H9 (cell line): ENCODE results near the gene TRO. TPM values are rescaled to one million over a fixed set of nuclear protein-coding genes. Genes with fewer than 3 reads are reported as not detected.

Source experiments
- DNase-seq: peaks from one replicate; pipeline ENCODE4 v3.0.0-alpha.2; 2017
- H2AFZ ChIP-seq: one replicate; pipeline ENCODE4 v1.6.1; 2013; ENCODE audit warnings: mild to moderate bottlenecking, low read length, control low read depth, moderate library complexity
- H2AK5ac ChIP-seq: 2 replicates; pipeline ENCODE4 v1.6.1; 2013; ENCODE audit warnings: low read length, control low read depth, mixed read lengths; ENCODE audit not compliant: insufficient read length
- H2BK120ac ChIP-seq: one replicate; pipeline ENCODE4 v1.6.1; 2013; ENCODE audit warnings: low read depth, mild to moderate bottlenecking, low read length, control low read depth, inconsistent platforms; ENCODE audit not compliant: poor library complexity, severe bottlenecking
- H2BK12ac ChIP-seq: 2 replicates; pipeline ENCODE4 v1.6.1; 2013; ENCODE audit warnings: low read length, control low read depth, mixed read lengths, low read depth; ENCODE audit not compliant: insufficient read length
- H2BK15ac ChIP-seq: 2 replicates; pipeline ENCODE4 v1.6.1; 2013; ENCODE audit warnings: low read depth, low read length, control low read depth
- H2BK20ac ChIP-seq: one replicate; pipeline ENCODE4 v1.6.1; 2013; ENCODE audit warnings: low read depth, mild to moderate bottlenecking, low read length, control low read depth, inconsistent platforms; ENCODE audit not compliant: poor library complexity, severe bottlenecking
- H2BK5ac ChIP-seq: 2 replicates; pipeline ENCODE4 v1.6.1; 2013; ENCODE audit warnings: low read length, control low read depth, mixed read lengths; ENCODE audit not compliant: insufficient read length
- H3K14ac ChIP-seq: 2 replicates; pipeline ENCODE4 v1.6.1; 2013; ENCODE audit warnings: low read length, control low read depth; ENCODE audit not compliant: insufficient read depth
- H3K18ac ChIP-seq: 2 replicates; pipeline ENCODE4 v1.6.1; 2013; ENCODE audit warnings: low read depth, mild to moderate bottlenecking, mixed read lengths, low read length, control low read depth; ENCODE audit not compliant: insufficient read length
- H3K23ac ChIP-seq: 2 replicates; pipeline ENCODE4 v1.6.1; 2013; ENCODE audit warnings: low read length, control low read depth, mixed read lengths, low read depth; ENCODE audit not compliant: insufficient read length
- H3K23me2 ChIP-seq: 2 replicates; pipeline ENCODE4 v1.6.1; 2013; ENCODE audit warnings: low read depth, mild to moderate bottlenecking, mixed read lengths, low read length, control low read depth; ENCODE audit not compliant: insufficient read length, poor library complexity, severe bottlenecking
- H3K27ac ChIP-seq: 2 replicates; pipeline ENCODE4 v1.5.1; 2013; ENCODE audit warnings: low read length, control low read depth, mixed read lengths, low read depth; ENCODE audit not compliant: insufficient read length
- H3K27me3 ChIP-seq: 2 replicates; pipeline ENCODE4 v1.6.1; 2013; ENCODE audit warnings: low read length, control low read depth, inconsistent platforms; ENCODE audit not compliant: insufficient read depth
- H3K4ac ChIP-seq: 2 replicates; pipeline ENCODE4 v1.6.1; 2013; ENCODE audit warnings: low read depth, mild to moderate bottlenecking, control low read depth, inconsistent platforms, low read length, moderate library complexity
- H3K4me1 ChIP-seq: 2 replicates; pipeline ENCODE4 v1.6.1; 2013; ENCODE audit warnings: low read length, control low read depth, inconsistent platforms; ENCODE audit not compliant: insufficient read depth
- H3K4me2 ChIP-seq: 2 replicates; pipeline ENCODE4 v1.6.1; 2013; ENCODE audit warnings: low read length, control low read depth, mixed read lengths; ENCODE audit not compliant: insufficient read length, insufficient read depth
- H3K56ac ChIP-seq: 2 replicates; pipeline ENCODE4 v1.6.1; 2013; ENCODE audit warnings: low read depth, mild to moderate bottlenecking, mixed read lengths, low read length, control low read depth; ENCODE audit not compliant: insufficient read length
- H3K79me1 ChIP-seq: 2 replicates; pipeline ENCODE4 v1.6.1; 2013; ENCODE audit warnings: low read depth, mild to moderate bottlenecking, moderate library complexity, low read length, control low read depth, inconsistent platforms; ENCODE audit not compliant: insufficient read depth, poor library complexity, severe bottlenecking
- H3K79me2 ChIP-seq: 2 replicates; pipeline ENCODE4 v1.6.1; 2013; ENCODE audit warnings: low read length, control low read depth, inconsistent platforms; ENCODE audit not compliant: insufficient read depth
- H3K9ac ChIP-seq: 2 replicates; pipeline ENCODE4 v1.6.1; 2013; ENCODE audit warnings: low read length, control low read depth, mixed read lengths; ENCODE audit not compliant: insufficient read length; ENCODE audit errors: extremely low read depth
- H3K9me3 ChIP-seq: one replicate; pipeline ENCODE4 v1.6.1; 2013; ENCODE audit warnings: low read depth, low read length, inconsistent platforms; ENCODE audit not compliant: control insufficient read depth
- H3T11ph ChIP-seq: one replicate; pipeline ENCODE4 v1.6.1; 2013; ENCODE audit warnings: mild to moderate bottlenecking, low read length, control low read depth, inconsistent platforms
- H4K20me1 ChIP-seq: one replicate; pipeline ENCODE4 v1.6.1; 2013; ENCODE audit not compliant: control insufficient read depth, insufficient read length, insufficient read depth
- H4K5ac ChIP-seq: 2 replicates; pipeline ENCODE4 v1.6.1; 2013; ENCODE audit warnings: low read depth, mild to moderate bottlenecking, mixed read lengths, low read length, control low read depth; ENCODE audit not compliant: insufficient read length
- H4K8ac ChIP-seq: replicated peaks from 2 replicates; pipeline ENCODE4 v1.6.1; 2013; ENCODE audit warnings: low read length, control low read depth, mixed read lengths, low read depth; ENCODE audit not compliant: insufficient read length
- H4K91ac ChIP-seq: 2 replicates; pipeline ENCODE4 v1.6.1; 2013; ENCODE audit warnings: low read depth, mild to moderate bottlenecking, moderate library complexity, mixed read lengths, low read length, control low read depth; ENCODE audit not compliant: insufficient read length
- H3K27ac Mint-ChIP-seq, 3 experiments: 2 replicates in 2 of 3; 3 replicates in 1 of 3; pipeline ENCODE4 v1.8.0; 2020 to 2021; ENCODE audit warnings: mixed read lengths in 3 of 3, mild to moderate bottlenecking in 1 of 3, moderate library complexity in 1 of 3
- H3K27me3 Mint-ChIP-seq: 2 replicates; pipeline ENCODE4 v1.8.0; 2021; ENCODE audit warnings: low read depth, mild to moderate bottlenecking, moderate library complexity, mixed read lengths
- H3K36me3 Mint-ChIP-seq, 3 experiments: 2 replicates in 2 of 3; 3 replicates in 1 of 3; pipeline ENCODE4 v1.8.0; 2020 to 2021; ENCODE audit warnings: low read depth in 3 of 3, mixed read lengths in 3 of 3; ENCODE audit not compliant: insufficient read depth in 1 of 3
- H3K4me1 Mint-ChIP-seq, 2 experiments: 2 replicates each; pipeline ENCODE4 v1.8.0; 2020; ENCODE audit warnings: mixed read lengths in 2 of 2
- H3K4me3 Mint-ChIP-seq, 2 experiments: 2 replicates in 1 of 2; 3 replicates in 1 of 2; pipeline ENCODE4 v1.8.0; 2020 to 2021; ENCODE audit warnings: mild to moderate bottlenecking in 2 of 2, mixed read lengths in 2 of 2, moderate library complexity in 1 of 2
- H3K9me3 Mint-ChIP-seq, 2 experiments: 2 replicates in 1 of 2; 3 replicates in 1 of 2; pipeline ENCODE4 v1.8.0; 2020; ENCODE audit warnings: mild to moderate bottlenecking in 2 of 2, mixed read lengths in 2 of 2, moderate library complexity in 1 of 2
- WGBS: extraction: QIAGEN DNeasy Blood & Tissue Kit; methylation state at CpG from one replicate; pipeline ENCODE4 v1.1.7; 2013; ENCODE audit warnings: missing lambda C conversion rate, low lambda C conversion rate, mixed read lengths; ENCODE audit not compliant: insufficient read length; ENCODE audit errors: extremely low coverage; 5-methylcytosine and 5-hydroxymethylcytosine counted together
- total RNA-seq: library from RNA; stranded (reverse); gene quantifications from 2 replicates; pipeline ENCODE4 v1.2.1, GENCODE V29; 2021
- TF ChIP-seq, protein P1 (sequence below): fragments of 200-600 bp; sonication (generic); conservative IDR thresholded peaks from 3 replicates; pipeline ENCODE4 v1.8.0; 2021; ENCODE audit warnings: antibody characterized with exemption, mild to moderate bottlenecking

TRO gene
- total RNA-seq, 1 experiment from 2014 or later, result 51.0 TPM

- no peak overlapping the region; a peak in 1 of 7 replicates for H3K27ac Mint-ChIP-seq
- H3K79me2 ChIP-seq, result no peaks in the 10 kb centered on the region
- H3K4me1 ChIP-seq, result no peaks in the 10 kb centered on the region
- H3K23ac ChIP-seq, result no peak overlapping the region
- H2BK12ac ChIP-seq, result no peak overlapping the region
- H3K36me3 Mint-ChIP-seq, result peaks cover 22 to 42% (median 27%) of the 10 kb centered on the region in 3 experiments
- no peak overlapping the region for H3K56ac ChIP-seq
- no peaks in the 10 kb centered on the region for H3K27me3 ChIP-seq
- DNase-seq, result no peak
- H3K23me2 ChIP-seq, result no peaks in the 10 kb centered on the region
- no peak overlapping the region for H2AFZ ChIP-seq
- no peak overlapping the region for H3K27ac ChIP-seq
- H3K4ac ChIP-seq, result no peak overlapping the region
- H4K20me1 ChIP-seq, result no peaks in the 10 kb centered on the region
- H3K4me1 Mint-ChIP-seq, result no peaks in the 10 kb centered on the region
- peaks cover 2% of the 10 kb centered on the region; the same call in 1 of the 2 replicates for H3K27me3 Mint-ChIP-seq
- no peak overlapping the region for H4K5ac ChIP-seq
- no peak overlapping the region for H4K91ac ChIP-seq
- H2BK120ac ChIP-seq, result no peak overlapping the region
- H3K4me2 ChIP-seq, result no peak overlapping the region
- no peak overlapping the region for H3K18ac ChIP-seq
- H2BK20ac ChIP-seq, result no peak overlapping the region
- H3K79me1 ChIP-seq, result no peaks in the 10 kb centered on the region
- no CpG with 5 or more reads among the region's 2 CpGs for WGBS
- H3K14ac ChIP-seq, result no peak overlapping the region
- no peak overlapping the region for H3T11ph ChIP-seq
- H3K9ac ChIP-seq, result no peak overlapping the region
- no peak overlapping the region for H4K8ac ChIP-seq
- peaks cover 64% of the 10 kb centered on the region for H3K9me3 ChIP-seq
- TF ChIP-seq, protein P1, sequence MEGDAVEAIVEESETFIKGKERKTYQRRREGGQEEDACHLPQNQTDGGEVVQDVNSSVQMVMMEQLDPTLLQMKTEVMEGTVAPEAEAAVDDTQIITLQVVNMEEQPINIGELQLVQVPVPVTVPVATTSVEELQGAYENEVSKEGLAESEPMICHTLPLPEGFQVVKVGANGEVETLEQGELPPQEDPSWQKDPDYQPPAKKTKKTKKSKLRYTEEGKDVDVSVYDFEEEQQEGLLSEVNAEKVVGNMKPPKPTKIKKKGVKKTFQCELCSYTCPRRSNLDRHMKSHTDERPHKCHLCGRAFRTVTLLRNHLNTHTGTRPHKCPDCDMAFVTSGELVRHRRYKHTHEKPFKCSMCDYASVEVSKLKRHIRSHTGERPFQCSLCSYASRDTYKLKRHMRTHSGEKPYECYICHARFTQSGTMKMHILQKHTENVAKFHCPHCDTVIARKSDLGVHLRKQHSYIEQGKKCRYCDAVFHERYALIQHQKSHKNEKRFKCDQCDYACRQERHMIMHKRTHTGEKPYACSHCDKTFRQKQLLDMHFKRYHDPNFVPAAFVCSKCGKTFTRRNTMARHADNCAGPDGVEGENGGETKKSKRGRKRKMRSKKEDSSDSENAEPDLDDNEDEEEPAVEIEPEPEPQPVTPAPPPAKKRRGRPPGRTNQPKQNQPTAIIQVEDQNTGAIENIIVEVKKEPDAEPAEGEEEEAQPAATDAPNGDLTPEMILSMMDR, result no peak
- no peak overlapping the region for H2AK5ac ChIP-seq
- no peak overlapping the region for H2BK15ac ChIP-seq
- peaks cover 63 to 71% of the 10 kb centered on the region in 2 experiments for H3K9me3 Mint-ChIP-seq
- H3K4me3 Mint-ChIP-seq, result no peak overlapping the region
- no peak overlapping the region for H2BK5ac ChIP-seq
These were observed 10.5 kb downstream of the TRO start for GRCh38 chrX:54931107-54931506.
